PC-9 (cell line): ENCODE data around the gene SBF2. TPM values are rescaled to one million over a fixed set of nuclear protein-coding genes. Genes with fewer than 3 reads are reported as not detected.

Experiments used
- BruUV-seq: library from RNA; stranded (reverse); fragments of 400-500 nt; replicated peaks from 2 replicates; lab custom pipeline; 2021; lab: Mats Ljungman, UMichigan
- CTCF ChIA-PET: fragments of 300-600 bp; sonication (Branson Sonifier 250); formaldehyde crosslinking; loops from one replicate; lab custom pipeline; 2022; ENCODE audit warnings: antibody characterized with exemption; lab: Charles Lee
- POLR2A ChIA-PET: fragments of 300-600 bp; sonication (Branson Sonifier 250); formaldehyde crosslinking; loops from one replicate; lab custom pipeline; 2022; ENCODE audit warnings: antibody characterized with exemption; ENCODE audit not compliant: unreplicated experiment; lab: Charles Lee
- DNase-seq, 2 experiments: peaks; one replicate each; pipeline versions ENCODE4 v3.0.0 to v3.0.0-alpha.2; 2015 to 2022; ENCODE audit warnings: mixed read lengths in 1 of 2
- H2AFZ ChIP-seq: fragments of 200-600 bp; sonication (generic); 2 replicates; pipeline ENCODE4 v1.8.1; 2017; ENCODE audit warnings: antibody characterized with exemption
- H3F3A ChIP-seq: fragments of 200-600 bp; sonication (generic); 2 replicates; pipeline ENCODE4 v1.8.1; 2017; ENCODE audit warnings: antibody characterized with exemption, mild to moderate bottlenecking, low read depth; ENCODE audit not compliant: insufficient read depth
- H3K27ac ChIP-seq: fragments of 200-600 bp; sonication (generic); 2 replicates; pipeline ENCODE4 v1.6.1; 2016; ENCODE audit warnings: mixed run types
- H3K27me3 ChIP-seq: fragments of 200-600 bp; sonication (generic); 2 replicates; pipeline ENCODE4 v1.6.1; 2016; ENCODE audit warnings: low read depth, mixed run types; ENCODE audit not compliant: insufficient read depth
- H3K36me3 ChIP-seq: fragments of 200-600 bp; sonication (generic); 2 replicates; pipeline ENCODE4 v1.6.1; 2016; ENCODE audit warnings: low read depth, mixed run types
- H3K4me1 ChIP-seq: fragments of 200-600 bp; sonication (generic); replicated peaks from 2 replicates; pipeline ENCODE4 v1.6.1; 2016; ENCODE audit warnings: mixed run types; ENCODE audit not compliant: insufficient read depth
- H3K4me2 ChIP-seq: fragments of 200-600 bp; sonication (generic); 2 replicates; pipeline ENCODE4 v1.6.1; 2017; ENCODE audit warnings: mixed run types
- H3K4me3 ChIP-seq: fragments of 200-600 bp; sonication (generic); 2 replicates; pipeline ENCODE4 v1.6.1; 2016; ENCODE audit warnings: mixed run types
- H3K79me2 ChIP-seq: fragments of 200-600 bp; sonication (generic); 2 replicates; pipeline ENCODE4 v1.6.1; 2017; ENCODE audit warnings: low read depth, mixed run types
- H3K9me2 ChIP-seq: fragments of 200-600 bp; sonication (generic); 2 replicates; pipeline ENCODE4 v1.8.1; 2017; ENCODE audit warnings: mild to moderate bottlenecking; ENCODE audit not compliant: insufficient read depth
- H3K9me3 ChIP-seq: fragments of 200-600 bp; sonication (generic); 2 replicates; pipeline ENCODE4 v1.8.1; 2016; ENCODE audit warnings: low read depth; ENCODE audit not compliant: insufficient read depth
- H4K20me1 ChIP-seq: fragments of 200-600 bp; sonication (generic); 2 replicates; pipeline ENCODE4 v1.8.1; 2017; ENCODE audit not compliant: insufficient read depth
- CTCF ChIP-seq: fragments of 200-600 bp; sonication (generic); conservative IDR thresholded peaks from 2 replicates; pipeline ENCODE4 v1.6.1; 2017; ENCODE audit warnings: mixed run types, antibody characterized with exemption, mild to moderate bottlenecking, moderate library complexity
- EZH2 ChIP-seq: fragments of 200-600 bp; sonication (generic); IDR thresholded peaks from 2 replicates; pipeline ENCODE4 v1.8.0; 2017; ENCODE audit warnings: antibody characterized with exemption, low read depth
- intact Hi-C: fragments of 100-400 bp; cut with micrococcal nuclease; formaldehyde crosslinking; loops from one replicate; pipeline ENCODE4 v1.10.0; 2022; ENCODE audit not compliant: unreplicated experiment
- total RNA-seq: library from RNA; stranded (reverse); gene quantifications from 2 replicates; pipeline ENCODE4 v1.2.3, GENCODE V29; 2021

Gene SBF2
- total RNA-seq, 1 experiment from 2014 or later = 18.6 TPM

- H2AFZ ChIP-seq = no peak overlapping the region
- intact Hi-C loops = no loop called here
- 0 out of 2 replicates have a peak, but pooled peaks cover 8% of the 10 kb centered on the region for H3K36me3 ChIP-seq
- peaks cover 33% of the 10 kb centered on the region for H3F3A ChIP-seq
- H3K79me2 ChIP-seq = peaks cover 55% of the 10 kb centered on the region
- ChIA-PET CTCF (no interaction called here), POLR2A (no interaction called here)
- no peak overlapping the region for H3K4me2 ChIP-seq
- TF ChIP-seq CTCF = no peak
- TF ChIP-seq EZH2 = no peak
- H4K20me1 ChIP-seq = no peaks in the 10 kb centered on the region
- no peaks in the 10 kb centered on the region for H3K9me3 ChIP-seq
- H3K9me2 ChIP-seq = no peaks in the 10 kb centered on the region
- no peak overlapping the region for H3K4me3 ChIP-seq
- no peak overlapping the region for H3K27ac ChIP-seq
- BruUV-seq = no TSS peak
- peaks cover 26% of the 10 kb centered on the region for H3K4me1 ChIP-seq
- DNase-seq = peak in 1 of 2 experiments; percentile 38
- no peaks in the 10 kb centered on the region for H3K27me3 ChIP-seq
Observed at GRCh38 chr11:10298342-10298741, 4.3 kb upstream of the SBF2 start.

GRCh38 chr11:10295064-10295901, 1.3 kb upstream of the SBF2 start:
- ChIA-PET CTCF (interaction anchor here (0.7 kb wide), 1 partner anchor 59 kb away, joined by 3 read pairs; no protein-coding TSS in a partner anchor), POLR2A (interaction anchor here (0.6 to 0.9 kb wide), 4 partner anchors 11 to 730 kb away, joined by 4 to 7 read pairs (median 4); no protein-coding TSS in a partner anchor)
- Histone ChIP-seq H3K4me1 (peaks cover 17% of the 10 kb centered on the region), H3K9me3 (no peaks in the 10 kb centered on the region), H3K4me3 (peak overlapping the region; percentile 72), H2AFZ (peak overlapping the region; percentile 82; the same call in 1 of the 2 replicates), H3F3A (peaks cover 21% of the 10 kb centered on the region; the same call in 1 of the 2 replicates), H3K4me2 (peak overlapping the region; percentile 96), H3K36me3 (0 out of 2 replicates have a peak, but pooled peaks cover 8% of the 10 kb centered on the region), H3K79me2 (peaks cover 43% of the 10 kb centered on the region), H3K27ac (peak overlapping the region; percentile 74), H3K27me3 (no peaks in the 10 kb centered on the region), H3K9me2 (no peaks in the 10 kb centered on the region), H4K20me1 (no peaks in the 10 kb centered on the region)
- peak in 1 of 2 experiments; percentile 34 for DNase-seq
- TF ChIP-seq CTCF (no peak), EZH2 (no peak)
- intact Hi-C loops = no loop called here
- no TSS peak for BruUV-seq

GRCh38 chr11:10294290-10294953, 403 bp upstream of the SBF2 start:
- intact Hi-C loops = no loop called here
- H3K36me3 ChIP-seq = 0 out of 2 replicates have a peak, but pooled peaks cover 1% of the 10 kb centered on the region
- H3K27me3 ChIP-seq = no peaks in the 10 kb centered on the region
- H3K4me1 ChIP-seq = peaks cover 17% of the 10 kb centered on the region
- H3K79me2 ChIP-seq = peaks cover 36% of the 10 kb centered on the region
- H3F3A ChIP-seq = peaks cover 21% of the 10 kb centered on the region; the same call in 1 of the 2 replicates
- H3K9me2 ChIP-seq = no peaks in the 10 kb centered on the region
- peak overlapping the region; percentile 96 for H3K4me2 ChIP-seq
- POLR2A ChIA-PET = interaction anchor here (0.7 kb wide), 1 partner anchor 155 kb away, joined by 5 read pairs; no protein-coding TSS in a partner anchor
- peak; percentile 41 to 43 for DNase-seq
- TF ChIP-seq CTCF (no peak), EZH2 (no peak)
- H4K20me1 ChIP-seq = no peaks in the 10 kb centered on the region
- H3K9me3 ChIP-seq = no peaks in the 10 kb centered on the region
- CTCF ChIA-PET = no interaction called here
- H2AFZ ChIP-seq = peak overlapping the region; percentile 82
- H3K27ac ChIP-seq = peak overlapping the region; percentile 74
- peak overlapping the region; percentile 72 for H3K4me3 ChIP-seq
- TSS peak; percentile 83 for BruUV-seq
